Endometrium (tissue), 2 donors: ENCODE results near the gene KCNK5.

ENCODE experiments used
- FAIRE-seq: peaks from 2 replicates; lab custom pipeline; 2012; peaks lifted over from hg19 to GRCh38; lab: Jason Lieb, UNC
- donor health status: control.
- donor health status: control.

Gene KCNK5, protein sequence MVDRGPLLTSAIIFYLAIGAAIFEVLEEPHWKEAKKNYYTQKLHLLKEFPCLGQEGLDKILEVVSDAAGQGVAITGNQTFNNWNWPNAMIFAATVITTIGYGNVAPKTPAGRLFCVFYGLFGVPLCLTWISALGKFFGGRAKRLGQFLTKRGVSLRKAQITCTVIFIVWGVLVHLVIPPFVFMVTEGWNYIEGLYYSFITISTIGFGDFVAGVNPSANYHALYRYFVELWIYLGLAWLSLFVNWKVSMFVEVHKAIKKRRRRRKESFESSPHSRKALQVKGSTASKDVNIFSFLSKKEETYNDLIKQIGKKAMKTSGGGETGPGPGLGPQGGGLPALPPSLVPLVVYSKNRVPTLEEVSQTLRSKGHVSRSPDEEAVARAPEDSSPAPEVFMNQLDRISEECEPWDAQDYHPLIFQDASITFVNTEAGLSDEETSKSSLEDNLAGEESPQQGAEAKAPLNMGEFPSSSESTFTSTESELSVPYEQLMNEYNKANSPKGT

DNA sequence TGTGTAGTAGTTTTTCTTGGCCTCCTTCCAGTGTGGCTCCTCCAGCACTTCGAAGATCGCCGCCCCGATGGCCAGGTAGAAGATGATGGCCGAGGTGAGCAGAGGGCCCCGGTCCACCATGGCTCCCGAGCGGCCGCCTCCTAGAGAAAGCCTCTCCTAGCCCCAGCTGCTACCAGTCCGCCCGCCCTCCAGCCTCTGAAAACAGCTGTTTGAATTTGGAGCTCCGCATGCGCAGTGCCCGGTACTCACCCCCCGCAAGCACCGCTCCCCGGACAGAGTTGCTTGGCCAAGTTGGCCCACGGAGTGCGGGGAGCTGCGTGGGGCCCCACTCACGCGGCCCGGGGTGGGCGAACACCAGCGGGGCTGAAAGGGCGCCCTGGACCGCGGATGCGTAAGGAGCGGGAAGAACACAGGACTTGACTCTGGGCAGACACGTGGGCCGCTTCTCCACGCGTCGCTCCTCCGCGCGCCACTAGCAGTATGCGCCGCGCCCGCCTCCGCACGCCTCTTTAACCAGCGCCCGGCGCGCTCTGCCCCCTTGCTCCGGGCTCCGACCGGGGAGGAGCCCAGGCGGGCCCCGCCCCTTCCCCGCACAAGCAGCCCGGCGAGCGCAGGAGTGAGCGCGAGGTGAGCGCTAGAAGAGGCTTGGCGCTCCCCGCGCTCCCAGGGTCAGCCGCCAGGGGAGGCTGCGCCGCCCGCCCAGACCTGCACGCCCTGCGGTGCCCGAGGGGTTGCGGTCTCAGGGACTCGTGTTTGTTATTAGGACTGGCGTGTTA lies at the start of gene KCNK5:
TSS of gene KCNK5 (minus strand) at position 484 of the 776 bp plus-strand sequence. CDS start at position 120, 364 bp downstream.
- FAIRE-seq, result no peak

DNA sequence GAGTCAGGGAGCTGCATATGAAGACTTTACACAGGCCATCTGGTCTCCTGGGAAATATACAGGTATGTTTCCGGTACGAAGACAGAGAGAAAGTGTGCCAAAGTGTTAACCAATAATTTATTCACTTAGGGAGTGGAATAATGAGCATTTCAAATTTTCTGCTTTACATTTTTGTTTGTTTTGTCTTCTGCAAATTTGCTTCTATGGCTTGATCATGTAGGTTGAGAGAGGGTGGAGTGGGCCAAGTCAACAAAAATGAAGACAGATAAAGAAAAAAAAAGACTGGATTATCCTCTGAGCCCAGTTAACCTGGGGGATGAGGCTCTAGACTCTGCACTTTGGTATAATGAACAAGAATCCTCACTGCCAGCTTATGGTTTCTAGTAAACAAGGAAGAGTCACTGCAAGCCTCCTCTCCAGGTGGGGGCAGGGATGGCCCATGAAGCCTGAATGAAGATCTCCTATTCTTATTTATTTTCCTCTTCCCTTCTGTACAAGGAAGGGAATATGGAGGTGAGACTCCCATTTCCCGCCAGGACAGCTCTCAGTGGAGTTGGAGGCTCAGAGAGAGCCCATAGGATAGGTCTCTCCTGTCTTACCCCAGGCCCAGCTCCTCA lies 47.2 kb upstream of the KCNK5 start:
- no peak for FAIRE-seq

DNA sequence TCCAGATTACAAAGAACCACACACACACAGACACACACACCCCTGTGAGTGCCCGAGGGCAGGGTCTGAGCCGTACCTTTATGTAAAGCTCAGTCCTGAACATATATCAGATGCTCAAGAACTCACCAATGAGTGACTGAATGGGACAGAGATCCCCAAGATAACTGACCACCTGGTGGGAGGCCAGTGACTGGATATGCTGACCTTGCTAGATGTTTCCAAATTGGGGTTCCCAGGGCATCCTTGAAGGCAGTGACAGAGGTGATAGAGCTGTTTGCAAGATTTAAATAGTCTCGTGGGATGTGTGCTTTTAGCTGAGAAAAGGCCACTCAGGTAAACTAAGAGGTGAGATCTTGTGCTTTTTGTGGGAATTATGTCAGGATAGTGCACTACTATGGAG lies 45.6 kb upstream of the KCNK5 start:
- no peak for FAIRE-seq

DNA sequence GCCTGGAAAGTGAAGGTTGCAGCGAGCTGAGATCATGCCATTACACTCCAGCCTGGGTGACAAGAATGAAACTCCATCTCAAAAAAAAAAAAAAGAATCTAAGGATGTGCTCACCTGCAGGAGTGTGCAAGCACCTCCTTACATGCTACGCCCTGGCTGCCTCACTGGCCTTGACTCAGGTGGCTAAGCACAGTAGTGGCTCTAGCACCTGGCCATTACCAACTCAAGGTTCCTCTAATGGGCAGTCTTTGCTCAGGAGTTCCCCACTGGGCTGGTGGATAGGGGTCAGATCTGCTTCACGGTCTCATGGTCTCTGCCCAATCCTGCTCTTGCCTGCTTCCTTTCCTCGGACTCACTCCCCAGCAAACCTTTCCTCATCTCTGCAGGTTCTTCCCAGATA lies 45.2 kb upstream of the KCNK5 start:
- no peak for FAIRE-seq

DNA sequence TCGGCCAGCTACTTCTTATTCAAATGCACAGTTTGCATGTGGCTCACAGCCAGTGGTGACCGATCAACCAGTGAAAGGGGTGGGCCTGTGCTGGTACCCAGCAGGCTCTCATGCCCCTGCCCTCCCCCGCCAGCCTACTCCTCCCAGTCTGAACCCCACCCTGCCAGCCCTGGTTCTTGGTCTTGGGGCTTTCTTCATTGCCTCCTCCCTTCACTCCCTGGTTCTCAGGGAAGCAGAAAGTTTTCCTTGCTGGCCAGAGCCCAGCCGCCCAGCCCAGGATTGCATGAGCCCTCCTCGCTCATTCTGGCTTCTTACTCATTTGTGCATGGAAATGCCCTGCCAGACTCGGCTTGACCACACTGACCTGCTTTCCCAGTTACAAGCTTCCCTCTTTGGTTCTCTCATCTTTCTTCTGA lies 44.1 kb upstream of the KCNK5 start:
- FAIRE-seq, result no peak

DNA sequence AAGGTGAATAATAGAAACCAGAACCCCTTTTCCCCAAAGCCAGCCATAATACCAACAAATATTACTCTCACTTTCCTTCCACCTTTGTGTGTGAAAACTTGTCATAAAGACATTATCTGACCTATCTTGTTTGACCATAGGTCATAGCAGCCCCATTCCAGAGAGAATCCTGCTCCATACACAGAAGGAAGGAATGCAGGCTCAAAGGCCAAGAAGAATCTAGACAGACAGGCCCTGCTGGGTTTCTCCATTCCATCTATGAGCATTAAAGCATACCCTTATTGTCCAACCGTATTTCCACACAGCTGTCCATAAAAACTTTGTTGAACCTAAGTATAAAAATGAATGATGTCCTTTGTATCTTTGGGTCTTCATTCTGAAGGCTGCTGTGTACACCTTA lies 40.7 kb upstream of the KCNK5 start:
- no peak for FAIRE-seq

DNA sequence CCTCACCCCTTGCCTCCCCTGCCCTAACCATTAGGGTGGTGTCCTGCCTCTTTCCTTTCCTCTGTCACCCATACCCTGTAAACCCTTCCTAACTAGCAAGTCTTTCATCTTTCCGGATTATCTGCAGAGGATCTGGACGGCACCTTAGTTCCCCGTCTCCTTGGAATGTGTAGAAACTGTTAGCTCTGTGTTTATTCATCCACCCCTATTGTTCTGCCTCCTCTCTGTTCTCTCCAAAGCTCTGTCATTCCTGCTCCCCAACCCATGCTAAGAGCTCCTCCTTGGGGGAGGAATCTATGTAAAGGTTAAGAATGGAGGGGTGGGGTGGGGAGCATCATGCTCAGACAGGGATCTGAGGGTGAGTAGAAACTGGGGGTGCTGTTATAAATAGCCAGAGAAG lies 39.4 kb upstream of the KCNK5 start:
- no peak for FAIRE-seq

DNA sequence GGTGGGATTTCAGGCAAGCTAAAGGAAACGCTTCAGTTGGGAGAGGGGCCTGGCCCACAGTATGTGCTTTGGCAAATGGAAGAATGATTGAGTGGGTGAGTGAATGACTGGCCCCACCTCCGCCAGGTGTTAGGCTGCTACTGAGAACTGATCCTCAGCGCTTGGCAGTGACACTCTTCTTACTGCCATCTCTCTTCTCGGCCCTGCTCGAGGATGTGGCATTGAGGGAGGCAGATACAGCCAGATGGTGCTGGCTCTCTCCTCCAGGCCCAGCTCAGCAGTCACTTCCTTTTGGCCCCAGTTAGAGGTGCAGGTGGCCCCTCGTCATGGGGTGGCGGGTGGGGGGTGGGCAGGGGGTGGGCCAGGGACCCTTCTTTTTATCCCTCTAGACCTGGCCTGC lies 38.9 kb upstream of the KCNK5 start:
- FAIRE-seq, result no peak

DNA sequence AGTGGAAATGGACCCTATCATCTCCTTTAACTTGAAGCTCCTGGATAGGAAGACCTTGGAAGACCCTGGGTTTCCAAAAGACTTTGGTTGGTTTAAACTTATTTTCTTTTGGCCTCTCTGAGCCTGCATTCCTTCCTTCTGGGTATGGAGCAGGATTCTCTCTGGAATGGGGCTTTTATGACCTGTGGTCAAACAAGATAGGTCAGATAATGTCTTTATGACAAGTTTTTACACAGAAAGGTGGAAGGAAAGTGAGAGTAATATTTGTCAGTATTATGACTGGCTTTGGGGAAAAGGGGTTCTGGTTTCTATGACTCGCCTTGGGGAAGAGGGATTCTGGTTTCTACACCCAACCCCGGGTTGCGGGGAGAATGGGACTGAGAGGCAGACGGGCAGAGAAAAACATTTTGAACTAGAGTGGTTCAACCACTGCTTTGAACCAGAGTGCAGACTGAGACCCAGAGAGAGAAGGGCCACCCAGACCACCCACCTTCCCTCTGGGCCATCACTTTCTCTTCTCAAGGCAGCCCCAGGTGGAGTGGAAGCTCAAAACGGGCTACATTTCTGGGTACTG lies 37.6 kb upstream of the KCNK5 start:
- no peak for FAIRE-seq

DNA sequence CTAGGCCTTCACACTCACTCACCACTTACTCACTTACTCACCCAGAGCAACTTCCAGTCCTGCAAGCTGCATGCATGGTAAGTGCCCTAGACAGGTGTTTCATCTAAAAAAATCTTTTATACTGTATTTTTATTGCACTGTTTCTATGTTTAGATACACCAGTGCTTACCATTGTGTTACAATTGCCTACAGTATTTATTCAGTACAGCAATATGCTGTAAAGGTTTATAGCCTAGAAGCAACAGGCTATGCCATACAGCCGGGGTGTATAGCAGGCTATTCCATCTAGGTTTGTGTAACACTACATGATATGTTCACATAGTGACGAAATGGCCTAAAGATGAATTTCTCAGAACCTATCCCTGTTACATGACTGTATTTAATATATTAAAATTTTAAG lies 37.1 kb upstream of the KCNK5 start:
- FAIRE-seq, result no peak

DNA sequence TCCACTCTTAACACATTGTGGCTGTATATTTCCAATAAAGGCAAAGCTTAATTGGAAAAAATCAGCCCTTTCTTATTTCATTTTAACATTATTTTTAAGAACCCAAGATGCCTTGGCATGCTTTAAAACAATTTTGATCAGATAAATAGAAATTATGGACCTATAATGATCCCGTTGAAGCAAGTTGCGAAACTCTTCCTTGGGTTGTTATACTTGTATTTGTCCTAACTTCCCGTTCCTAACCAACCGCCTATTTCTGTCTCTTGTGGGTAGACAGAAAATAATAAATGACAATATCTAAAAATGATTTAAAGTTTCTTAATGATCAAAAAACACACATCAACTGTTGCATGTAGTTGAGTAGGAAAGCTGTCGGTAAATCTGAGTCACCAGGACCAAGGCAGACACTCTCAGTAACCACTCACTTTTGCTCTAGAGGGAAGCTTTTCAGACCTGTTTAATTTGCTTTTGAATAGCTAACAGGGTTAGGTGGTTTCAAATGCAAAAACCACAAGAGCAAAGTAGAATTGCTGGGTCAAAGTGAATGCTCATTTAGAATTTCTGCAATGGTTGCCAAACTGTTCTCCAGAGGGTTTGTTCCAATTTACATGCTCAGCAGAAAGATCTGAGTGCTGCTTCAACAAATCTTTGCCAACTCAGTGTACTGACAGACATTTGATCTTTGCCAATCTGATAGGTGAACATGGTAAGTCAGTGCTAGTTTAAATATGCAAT lies 34.2 kb upstream of the KCNK5 start:
- no peak for FAIRE-seq

DNA sequence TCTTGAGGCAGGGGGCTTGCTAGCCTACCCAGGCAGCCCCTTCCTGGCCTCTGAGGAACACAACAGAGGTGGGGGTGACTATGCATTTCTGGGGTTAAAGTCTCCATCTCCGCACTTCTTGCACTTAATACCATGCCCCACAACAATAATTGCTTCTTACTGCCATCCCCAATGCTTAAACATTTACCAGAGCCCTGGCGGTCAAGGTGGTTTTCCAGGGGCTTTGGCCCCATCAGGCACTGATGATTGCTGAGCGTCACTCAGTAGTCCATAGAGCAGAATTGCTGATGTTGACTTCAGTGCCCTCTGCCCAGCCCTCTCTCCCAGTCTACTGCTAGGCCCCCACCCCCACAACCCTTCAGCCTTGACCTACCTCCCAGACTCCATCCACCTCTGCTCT lies 32.5 kb upstream of the KCNK5 start:
- FAIRE-seq, result no peak

DNA sequence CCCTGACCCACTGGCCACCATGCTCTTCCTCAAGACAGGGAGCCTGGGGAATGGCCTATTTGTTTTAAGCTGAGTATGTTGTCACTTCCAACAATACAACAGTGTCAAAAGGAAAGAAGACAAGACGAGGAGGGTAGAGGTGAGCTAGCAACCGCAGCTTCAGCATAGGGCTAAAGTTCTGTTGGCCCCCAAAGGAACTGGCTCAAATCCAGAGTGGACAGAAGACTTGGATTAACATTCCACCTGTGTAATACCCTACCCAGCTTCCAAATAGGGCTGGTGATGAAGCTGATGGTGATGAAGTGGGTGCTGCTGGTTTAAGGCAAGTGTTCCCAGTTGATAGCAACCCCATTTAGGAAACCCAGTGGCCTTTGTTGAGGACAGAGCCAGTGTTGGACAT lies 31.7 kb upstream of the KCNK5 start:
- no peak for FAIRE-seq

DNA sequence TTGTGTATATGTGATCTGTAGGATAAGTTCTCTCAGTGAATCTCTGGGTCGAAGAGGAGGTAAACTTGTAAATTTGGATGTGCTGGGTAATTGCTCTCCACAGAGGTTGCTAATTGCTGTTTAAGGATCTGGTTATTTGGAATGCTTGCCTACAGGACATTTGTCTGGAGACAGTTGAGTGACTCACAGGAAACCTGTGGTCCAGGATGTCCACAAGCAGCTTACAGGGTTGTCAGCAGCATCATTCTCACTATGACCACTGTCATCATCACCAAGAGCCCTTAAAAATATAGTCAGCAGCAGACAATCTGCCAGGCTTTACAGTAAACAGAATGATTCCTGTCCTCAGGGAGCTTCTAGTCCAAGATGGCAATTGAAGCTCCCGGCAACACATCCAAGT lies 31.2 kb upstream of the KCNK5 start:
- no peak for FAIRE-seq

DNA sequence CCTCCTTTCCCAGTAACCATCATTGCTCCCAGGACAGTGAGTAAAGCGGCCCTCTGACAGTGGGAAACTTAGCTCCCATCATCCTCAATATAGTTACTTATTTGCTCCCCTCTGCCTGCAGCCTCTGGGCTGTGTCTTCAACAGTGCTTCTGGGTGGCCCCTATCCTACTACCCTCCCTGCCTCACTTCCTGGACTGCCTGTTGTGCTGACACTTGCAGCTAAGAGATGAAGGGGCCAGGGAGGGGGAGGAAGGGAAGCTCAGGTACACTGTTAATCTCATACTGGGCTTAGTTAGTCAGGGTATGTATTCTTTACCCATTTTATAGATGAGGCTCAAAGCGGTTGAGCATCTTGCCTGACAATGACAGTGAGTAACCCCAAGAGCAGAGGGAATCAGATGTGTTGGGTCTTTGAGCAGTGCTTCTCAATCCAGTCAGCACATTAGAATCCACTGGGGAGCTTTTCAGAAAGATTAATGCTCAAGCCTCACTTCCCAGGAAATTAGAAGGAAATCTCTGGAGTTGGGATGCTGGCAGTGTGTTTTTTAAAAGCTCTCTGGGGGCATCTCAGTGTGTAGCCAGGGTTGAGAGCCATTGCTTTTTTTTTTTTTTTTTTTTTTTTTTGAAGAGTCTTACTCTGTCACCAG lies 27.1 kb upstream of the KCNK5 start:
- FAIRE-seq, result no peak

DNA sequence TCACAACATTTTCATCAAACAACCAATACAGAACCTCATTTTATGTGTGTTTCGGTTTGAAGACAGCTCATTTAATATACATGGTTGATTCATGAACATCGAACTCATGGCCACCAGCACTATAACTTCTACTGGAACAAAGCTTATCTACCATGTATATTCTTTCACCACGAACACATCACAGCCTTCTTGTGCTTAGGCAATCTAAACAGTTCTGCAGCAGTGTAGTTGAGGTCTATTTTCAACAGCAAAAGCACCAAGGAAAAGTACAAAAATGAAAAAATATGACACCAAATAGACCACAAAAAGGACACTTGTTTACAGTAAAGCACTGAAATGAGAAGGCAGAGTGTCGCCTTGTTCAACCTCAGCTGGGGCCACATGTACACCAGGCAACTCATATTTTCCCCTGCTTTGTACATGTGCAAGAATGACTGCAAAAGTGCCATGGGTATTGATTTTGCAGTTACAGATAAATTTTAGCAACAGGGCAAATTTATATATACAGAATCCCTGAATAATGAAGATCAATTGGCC lies 25.8 kb upstream of the KCNK5 start:
- no peak for FAIRE-seq

DNA sequence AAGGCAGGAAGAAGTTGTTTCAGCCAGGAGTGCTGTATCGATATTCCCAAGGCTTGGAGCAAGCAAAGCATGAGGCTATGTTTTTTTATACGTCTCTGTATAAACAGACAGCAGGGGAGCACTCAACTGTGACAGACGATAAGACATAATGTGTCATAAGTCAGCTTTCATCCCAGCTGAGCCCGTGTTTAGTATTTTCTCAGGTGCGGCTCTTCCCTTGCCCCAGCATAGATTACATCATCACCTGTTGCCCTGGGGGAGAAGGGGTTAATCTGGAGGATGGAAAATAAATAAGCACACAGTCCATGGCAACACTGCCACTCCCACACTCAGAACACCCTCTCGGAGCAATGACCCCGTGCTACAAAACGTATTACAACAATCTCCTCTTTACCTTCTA lies 22.1 kb upstream of the KCNK5 start:
- no peak for FAIRE-seq

DNA sequence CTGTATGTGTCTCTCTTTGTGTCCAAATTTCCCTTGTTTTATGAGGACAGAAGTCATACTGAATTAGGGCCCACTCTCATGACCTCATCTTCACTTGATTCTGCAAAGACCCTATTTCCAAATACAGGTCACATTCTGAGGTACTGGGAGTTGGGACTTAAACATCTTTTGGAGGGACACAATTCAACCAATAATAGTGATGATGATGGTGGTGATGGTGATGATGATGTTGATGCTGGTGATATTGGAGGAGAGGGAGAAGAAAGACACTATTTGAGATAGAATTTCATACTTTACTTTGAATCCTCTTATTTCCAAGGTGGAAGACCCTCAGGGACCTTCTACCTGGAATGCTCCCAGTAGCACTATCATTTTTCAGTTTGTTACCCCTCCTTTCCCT lies 21.2 kb upstream of the KCNK5 start:
- FAIRE-seq, result no peak

DNA sequence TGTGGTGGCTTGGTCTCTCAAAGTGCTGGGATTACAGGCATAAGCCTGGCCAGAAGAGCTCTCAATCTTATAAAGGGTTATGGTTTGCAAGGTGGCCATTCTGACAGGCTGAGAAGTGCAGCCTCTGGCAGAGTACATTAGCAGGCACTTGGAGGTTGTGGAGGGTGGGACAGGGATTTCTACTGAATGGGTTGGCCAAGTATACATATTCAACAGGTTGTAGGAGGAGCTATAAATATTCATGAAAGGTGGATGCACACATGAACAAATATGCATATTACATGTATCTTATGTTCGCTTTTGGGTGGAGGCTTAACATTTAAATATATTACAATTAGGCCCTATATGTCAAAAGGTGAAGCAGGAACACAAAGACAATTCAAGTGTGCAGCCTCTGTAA lies 20.0 kb upstream of the KCNK5 start:
- no peak for FAIRE-seq

DNA sequence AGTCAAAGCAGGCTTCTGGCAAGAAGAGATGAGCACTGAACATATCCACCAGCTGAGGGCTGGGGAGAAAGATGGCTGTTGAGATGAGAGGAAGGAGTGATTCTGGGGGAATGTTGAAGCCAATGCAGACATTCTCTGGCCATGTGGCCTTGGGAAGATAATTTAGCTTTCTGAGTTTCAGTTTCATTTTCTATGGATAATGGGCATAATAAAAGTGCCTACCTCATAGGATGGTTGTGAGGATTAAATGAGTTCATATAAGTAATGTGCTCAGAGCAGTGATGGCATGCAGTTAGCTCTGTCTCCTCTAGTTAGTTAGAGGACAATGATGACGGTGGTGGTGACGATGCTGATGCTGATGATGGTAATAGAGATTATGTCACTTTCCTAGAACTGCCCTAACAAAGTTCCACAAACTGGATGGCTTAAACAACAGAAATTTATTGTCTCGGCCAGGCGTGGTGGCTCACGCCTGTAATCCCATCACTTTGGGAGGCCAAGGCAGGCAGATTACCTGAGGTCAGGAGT lies 18.5 kb upstream of the KCNK5 start:
- no peak for FAIRE-seq

DNA sequence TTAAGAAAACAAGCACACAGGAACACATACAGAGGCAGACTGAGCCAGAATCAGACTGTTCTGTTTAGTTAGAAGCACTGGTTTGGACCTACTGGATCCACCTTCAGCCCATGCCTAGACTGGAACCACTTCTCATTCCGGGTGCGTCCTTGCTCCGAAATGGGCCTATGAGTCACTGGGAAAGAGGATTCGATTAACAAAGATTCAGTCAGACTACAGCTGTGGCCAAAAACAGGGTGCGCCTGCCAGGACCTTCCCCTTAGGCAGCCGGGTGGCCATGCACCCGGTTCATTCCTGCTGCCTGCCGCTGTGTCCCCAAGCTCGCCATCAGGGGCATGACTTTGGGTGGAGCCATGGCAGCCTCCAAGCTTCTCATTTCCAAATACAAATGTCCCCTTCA lies 14.5 kb upstream of the KCNK5 start:
- no peak for FAIRE-seq
